ENCODE measurements around the gene RAB36.

- TF ChIP-seq CTCF (IDR thresholded peaks at IDR 0.05): no peak
- TF ChIP-seq POLR2A (IDR thresholded peaks at IDR 0.05): no peak
Observed at GRCh38 chr22:23197836-23198235, 52.6 kb downstream of the RAB36 start.
